ENCODE data around the gene FIG4. TPM values are rescaled to one million over a fixed set of nuclear protein-coding genes. Genes with fewer than 3 reads are reported as not detected.
"Not testable (repeated sequence)": the region's sequence is repeated elsewhere in the genome, so short reads cannot be mapped to it uniquely, and the experiment has no call there.

FIG4 gene
- total RNA-seq, 1 experiment from 2014 or later: 7.3 TPM

DNA sequence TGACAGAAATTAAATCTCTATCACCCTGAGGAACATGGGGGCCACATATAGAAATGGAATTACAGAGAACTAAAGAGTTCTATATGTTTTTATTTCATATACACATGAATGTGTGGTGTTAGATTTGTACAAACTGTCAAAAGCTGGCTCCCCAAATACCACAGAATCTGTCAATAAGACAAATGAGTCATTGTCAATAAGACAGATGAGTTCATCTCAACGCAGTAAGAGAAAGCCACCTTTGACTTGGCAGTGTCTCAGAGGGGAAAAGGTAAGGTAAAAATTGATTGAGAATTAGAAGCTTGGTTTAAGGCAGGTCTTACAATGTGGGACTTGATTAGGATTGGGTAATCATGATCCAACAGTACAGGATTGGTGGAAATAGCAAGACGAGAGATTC is 162.9 kb downstream of the FIG4 start:
- no peaks in the 10 kb centered on the region for H3K4me1 Mint-ChIP-seq (ENCODE audit: low read depth, unreplicated experiment)
- intact Hi-C loops (cut with micrococcal nuclease; ENCODE audit: unreplicated experiment): no loop called here
- CTCF ChIA-PET: no interaction called here

DNA sequence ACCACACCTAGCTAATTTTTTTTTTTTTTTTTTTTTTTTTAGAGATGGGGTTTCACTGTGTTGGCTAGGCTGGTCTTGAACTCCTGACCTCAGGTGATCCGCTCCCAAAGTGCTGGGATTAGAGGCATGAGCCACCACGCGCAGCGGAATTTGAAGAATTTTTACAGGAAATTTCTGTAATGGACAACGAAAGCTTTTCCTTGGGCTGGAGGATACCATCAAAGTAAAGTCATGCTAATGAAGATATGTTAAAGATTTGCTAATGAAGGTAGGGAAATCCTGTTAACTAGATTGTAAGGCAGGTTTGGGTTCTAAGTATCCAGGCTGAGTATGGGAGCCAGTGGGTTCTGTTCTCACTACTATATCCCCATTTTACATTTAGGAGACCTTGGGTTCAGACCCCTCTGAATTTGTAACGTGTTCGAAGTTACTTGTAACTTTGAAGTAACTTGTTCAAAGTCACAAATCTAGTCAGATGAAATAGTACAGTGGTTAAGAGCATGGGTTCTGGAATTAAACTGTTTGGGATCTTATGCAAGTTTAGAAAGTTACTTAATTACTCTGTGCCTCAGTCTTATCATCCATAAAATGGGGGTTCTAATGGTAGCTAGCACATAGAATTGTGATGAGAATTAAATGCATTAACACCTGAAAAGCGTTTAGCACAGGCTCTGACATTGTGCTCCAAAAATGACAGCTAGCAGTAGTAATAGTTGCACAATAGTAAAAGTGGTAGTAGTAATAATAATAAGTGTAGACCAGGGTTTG is 163.6 kb downstream of the FIG4 start:
- DNase-seq: no peak
- no peak overlapping the region for H3K4me3 Mint-ChIP-seq (ENCODE audit: unreplicated experiment)
- Histone ChIP-seq H3K9me3 (no peaks in the 10 kb centered on the region), H3K36me3 (ENCODE audit: control insufficient read depth, insufficient read depth, low read length) (no peaks in the 10 kb centered on the region), H3K27me3 (replicated peaks; ENCODE audit: control insufficient read depth, insufficient read depth, low read length) (no peaks in the 10 kb centered on the region), H3K4me1 (no peaks in the 10 kb centered on the region), H3K4me3 (ENCODE audit: low read depth, low read length) (no peak overlapping the region)
- no TSS peak for BruUV-seq (replicated peaks)
- TF ChIP-seq, protein P1, sequence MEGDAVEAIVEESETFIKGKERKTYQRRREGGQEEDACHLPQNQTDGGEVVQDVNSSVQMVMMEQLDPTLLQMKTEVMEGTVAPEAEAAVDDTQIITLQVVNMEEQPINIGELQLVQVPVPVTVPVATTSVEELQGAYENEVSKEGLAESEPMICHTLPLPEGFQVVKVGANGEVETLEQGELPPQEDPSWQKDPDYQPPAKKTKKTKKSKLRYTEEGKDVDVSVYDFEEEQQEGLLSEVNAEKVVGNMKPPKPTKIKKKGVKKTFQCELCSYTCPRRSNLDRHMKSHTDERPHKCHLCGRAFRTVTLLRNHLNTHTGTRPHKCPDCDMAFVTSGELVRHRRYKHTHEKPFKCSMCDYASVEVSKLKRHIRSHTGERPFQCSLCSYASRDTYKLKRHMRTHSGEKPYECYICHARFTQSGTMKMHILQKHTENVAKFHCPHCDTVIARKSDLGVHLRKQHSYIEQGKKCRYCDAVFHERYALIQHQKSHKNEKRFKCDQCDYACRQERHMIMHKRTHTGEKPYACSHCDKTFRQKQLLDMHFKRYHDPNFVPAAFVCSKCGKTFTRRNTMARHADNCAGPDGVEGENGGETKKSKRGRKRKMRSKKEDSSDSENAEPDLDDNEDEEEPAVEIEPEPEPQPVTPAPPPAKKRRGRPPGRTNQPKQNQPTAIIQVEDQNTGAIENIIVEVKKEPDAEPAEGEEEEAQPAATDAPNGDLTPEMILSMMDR (IDR thresholded peaks at IDR 0.05; ENCODE audit: insufficient read depth in 1 of 2, low read depth in 1 of 2, low read length in 1 of 2, severe bottlenecking in 1 of 2, unreplicated experiment in 1 of 2): no peak
- H3K27me3 Mint-ChIP-seq (ENCODE audit: insufficient read depth, unreplicated experiment): peaks cover 4% of the 10 kb centered on the region
- no peaks in the 10 kb centered on the region for H3K9me3 Mint-ChIP-seq (ENCODE audit: unreplicated experiment)
- CTCF ChIA-PET: no interaction called here
- POLR2A ChIA-PET: no interaction called here
- H3K27ac Mint-ChIP-seq (ENCODE audit: unreplicated experiment): no peak overlapping the region
- no peaks in the 10 kb centered on the region for H3K36me3 Mint-ChIP-seq (ENCODE audit: insufficient read depth, unreplicated experiment)
- H3K4me1 Mint-ChIP-seq (ENCODE audit: low read depth, unreplicated experiment): no peaks in the 10 kb centered on the region
- intact Hi-C loops (cut with micrococcal nuclease; ENCODE audit: unreplicated experiment): no loop called here

More for the DNA sequence above, 162.9 kb downstream of the FIG4 start:
- H3K27me3 Mint-ChIP-seq (ENCODE audit: insufficient read depth, unreplicated experiment): no peaks in the 10 kb centered on the region
- Histone ChIP-seq H3K36me3 (ENCODE audit: control insufficient read depth, insufficient read depth, low read length) (no peaks in the 10 kb centered on the region), H3K9me3 (no peaks in the 10 kb centered on the region), H3K27me3 (replicated peaks; ENCODE audit: control insufficient read depth, insufficient read depth, low read length) (no peaks in the 10 kb centered on the region), H3K4me3 (ENCODE audit: low read depth, low read length) (no peak overlapping the region), H3K4me1 (no peaks in the 10 kb centered on the region)
- POLR2A ChIA-PET: no interaction called here
- no peaks in the 10 kb centered on the region for H3K9me3 Mint-ChIP-seq (ENCODE audit: unreplicated experiment)
- no peak for DNase-seq
- H3K4me3 Mint-ChIP-seq (ENCODE audit: unreplicated experiment): no peak overlapping the region
- H3K27ac Mint-ChIP-seq (ENCODE audit: unreplicated experiment): no peak overlapping the region
- TF ChIP-seq, protein P1 (IDR thresholded peaks at IDR 0.05; ENCODE audit: insufficient read depth in 1 of 2, low read depth in 1 of 2, low read length in 1 of 2, severe bottlenecking in 1 of 2, unreplicated experiment in 1 of 2): no peak
- H3K36me3 Mint-ChIP-seq (ENCODE audit: insufficient read depth, unreplicated experiment): no peaks in the 10 kb centered on the region
- BruUV-seq (replicated peaks): no TSS peak

DNA sequence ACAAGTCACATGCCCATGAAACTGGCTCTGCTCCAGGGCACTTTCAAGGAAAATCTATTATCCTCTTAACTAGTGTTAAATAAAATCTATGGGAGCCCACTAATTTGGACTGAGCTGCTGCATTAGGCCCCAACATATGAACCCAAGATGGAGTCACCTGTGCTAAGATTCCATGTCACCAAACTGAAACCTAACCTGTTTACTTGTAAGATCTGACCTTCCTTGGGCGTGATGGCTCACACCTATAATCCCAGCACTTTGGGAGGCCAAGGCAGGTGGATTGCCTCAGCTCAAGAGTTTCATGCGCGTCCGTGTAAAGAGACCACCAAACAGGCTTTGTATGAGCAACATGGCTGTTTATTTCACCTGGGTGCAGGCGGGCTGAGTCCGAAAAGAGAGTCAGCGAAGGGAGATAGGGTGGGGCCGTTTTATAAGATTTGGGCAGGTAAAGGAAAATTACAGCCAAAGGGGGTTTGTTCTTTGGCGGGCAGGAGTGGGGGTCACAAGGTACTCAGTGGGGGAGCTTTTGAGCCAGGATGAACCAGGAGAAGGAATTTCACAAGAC is 164.5 kb downstream of the FIG4 start:
- H3K4me1 Mint-ChIP-seq (ENCODE audit: low read depth, unreplicated experiment); H3K4me3 Mint-ChIP-seq (ENCODE audit: unreplicated experiment); H3K9me3 Mint-ChIP-seq (ENCODE audit: unreplicated experiment); H3K4me3 ChIP-seq (ENCODE audit: low read depth, low read length); H3K36me3 Mint-ChIP-seq (ENCODE audit: insufficient read depth, unreplicated experiment); DNase-seq; intact Hi-C loops (cut with micrococcal nuclease; ENCODE audit: unreplicated experiment); H3K9me3 ChIP-seq; H3K36me3 ChIP-seq (ENCODE audit: control insufficient read depth, insufficient read depth, low read length); H3K27me3 Mint-ChIP-seq (ENCODE audit: insufficient read depth, unreplicated experiment); H3K4me1 ChIP-seq; CTCF ChIA-PET; BruUV-seq (replicated peaks); POLR2A ChIA-PET; H3K27me3 ChIP-seq (replicated peaks; ENCODE audit: control insufficient read depth, insufficient read depth, low read length); H3K27ac Mint-ChIP-seq (ENCODE audit: unreplicated experiment): not testable (repeated sequence)

Data from Caco-2 (cell line).